Measurements from ENCODE around the gene RHOJ. TPM values are rescaled to one million over a fixed set of nuclear protein-coding genes. Genes with fewer than 3 reads are reported as not detected.

RHOJ gene
- polyA plus RNA-seq, 1 donor from 2014 or later = 0.10 TPM

GRCh38 chr14:63287666-63288483 is 83.6 kb downstream of the RHOJ start:
- Histone ChIP-seq H3K9me2 (ENCODE audit: insufficient read depth, low read length) (no peaks in the 10 kb centered on the region), H3K27ac (ENCODE audit: low read length) (no peak overlapping the region), H3K9me3 (ENCODE audit: low read length) (no peaks in the 10 kb centered on the region), H3K9ac (ENCODE audit: low read length) (no peak overlapping the region), H3F3A (ENCODE audit: insufficient read depth, low read length, poor library complexity, severe bottlenecking) (no peaks in the 10 kb centered on the region), H3K27me3 (ENCODE audit: insufficient read depth, low read depth, low read length) (no peaks in the 10 kb centered on the region), H3K79me2 (replicated peaks; ENCODE audit: insufficient read depth, low read length) (no peaks in the 10 kb centered on the region), H3K36me3 (ENCODE audit: insufficient read depth, low read length) (no peaks in the 10 kb centered on the region), H3K4me2 (ENCODE audit: low read length) (no peak overlapping the region), H3K4me3 (ENCODE audit: low read length) (no peak overlapping the region), H4K20me1 (ENCODE audit: insufficient read depth) (no peaks in the 10 kb centered on the region), H2AFZ (ENCODE audit: low read depth, low read length) (no peak overlapping the region)
- TF ChIP-seq, protein P1, sequence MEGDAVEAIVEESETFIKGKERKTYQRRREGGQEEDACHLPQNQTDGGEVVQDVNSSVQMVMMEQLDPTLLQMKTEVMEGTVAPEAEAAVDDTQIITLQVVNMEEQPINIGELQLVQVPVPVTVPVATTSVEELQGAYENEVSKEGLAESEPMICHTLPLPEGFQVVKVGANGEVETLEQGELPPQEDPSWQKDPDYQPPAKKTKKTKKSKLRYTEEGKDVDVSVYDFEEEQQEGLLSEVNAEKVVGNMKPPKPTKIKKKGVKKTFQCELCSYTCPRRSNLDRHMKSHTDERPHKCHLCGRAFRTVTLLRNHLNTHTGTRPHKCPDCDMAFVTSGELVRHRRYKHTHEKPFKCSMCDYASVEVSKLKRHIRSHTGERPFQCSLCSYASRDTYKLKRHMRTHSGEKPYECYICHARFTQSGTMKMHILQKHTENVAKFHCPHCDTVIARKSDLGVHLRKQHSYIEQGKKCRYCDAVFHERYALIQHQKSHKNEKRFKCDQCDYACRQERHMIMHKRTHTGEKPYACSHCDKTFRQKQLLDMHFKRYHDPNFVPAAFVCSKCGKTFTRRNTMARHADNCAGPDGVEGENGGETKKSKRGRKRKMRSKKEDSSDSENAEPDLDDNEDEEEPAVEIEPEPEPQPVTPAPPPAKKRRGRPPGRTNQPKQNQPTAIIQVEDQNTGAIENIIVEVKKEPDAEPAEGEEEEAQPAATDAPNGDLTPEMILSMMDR (IDR thresholded peaks at IDR 0.05; ENCODE audit: poor library complexity, severe bottlenecking) = no peak
- TF ChIP-seq TAF1 (IDR thresholded peaks at IDR 0.05; ENCODE audit: low read depth) (no peak), SMC3 (conservative IDR thresholded peaks at IDR 0.05; ENCODE audit: poor library complexity) (no peak), POLR2AphosphoS5 (IDR thresholded peaks at IDR 0.05) (no peak), REST (IDR thresholded peaks at IDR 0.05; ENCODE audit: borderline replicate concordance) (no peak), RAD21 (conservative IDR thresholded peaks at IDR 0.05) (no peak), MXI1 (conservative IDR thresholded peaks at IDR 0.05; ENCODE audit: poor library complexity, severe bottlenecking) (no peak), EZH2 (IDR thresholded peaks at IDR 0.05; ENCODE audit: borderline replicate concordance, insufficient read depth, low read length, poor library complexity, severe bottlenecking) (no peak), EP300 (conservative IDR thresholded peaks at IDR 0.05; ENCODE audit: poor library complexity, severe bottlenecking) (no peak)

DNA sequence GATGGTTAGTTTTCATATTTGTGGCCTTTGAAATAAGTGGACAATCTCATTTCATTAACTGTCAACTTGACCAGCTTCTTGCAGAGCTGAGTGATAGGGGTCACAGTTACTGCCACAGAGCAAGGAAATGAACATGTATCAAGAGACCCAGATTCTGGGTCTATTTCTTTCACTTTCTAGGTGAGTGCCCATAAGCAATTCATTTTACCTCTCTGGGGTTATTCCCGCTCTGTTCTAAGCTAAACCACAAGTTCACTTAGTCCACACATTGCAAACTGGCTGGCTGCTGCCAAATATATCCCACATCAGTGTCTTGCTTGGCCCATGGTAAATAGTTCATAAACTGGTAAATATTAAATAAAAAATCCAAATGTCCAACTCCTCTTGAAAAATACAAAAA is 84.6 kb downstream of the RHOJ start:
- Histone ChIP-seq H3K36me3 (ENCODE audit: insufficient read depth, low read length) (no peaks in the 10 kb centered on the region), H3K27ac (ENCODE audit: low read length) (no peak overlapping the region), H4K20me1 (ENCODE audit: insufficient read depth) (no peaks in the 10 kb centered on the region), H3F3A (ENCODE audit: insufficient read depth, low read length, poor library complexity, severe bottlenecking) (no peaks in the 10 kb centered on the region), H3K4me2 (ENCODE audit: low read length) (no peak overlapping the region), H3K9ac (ENCODE audit: low read length) (no peak overlapping the region), H3K4me3 (ENCODE audit: low read length) (no peak overlapping the region), H3K9me3 (ENCODE audit: low read length) (no peaks in the 10 kb centered on the region), H3K27me3 (ENCODE audit: insufficient read depth, low read depth, low read length) (no peaks in the 10 kb centered on the region), H2AFZ (ENCODE audit: low read depth, low read length) (no peak overlapping the region), H3K79me2 (replicated peaks; ENCODE audit: insufficient read depth, low read length) (no peaks in the 10 kb centered on the region), H3K9me2 (ENCODE audit: insufficient read depth, low read length) (no peaks in the 10 kb centered on the region)
- TF ChIP-seq SMC3 (conservative IDR thresholded peaks at IDR 0.05; ENCODE audit: poor library complexity) (no peak), TAF1 (IDR thresholded peaks at IDR 0.05; ENCODE audit: low read depth) (no peak), RAD21 (conservative IDR thresholded peaks at IDR 0.05) (no peak), POLR2AphosphoS5 (IDR thresholded peaks at IDR 0.05) (no peak), MXI1 (conservative IDR thresholded peaks at IDR 0.05; ENCODE audit: poor library complexity, severe bottlenecking) (no peak), EP300 (conservative IDR thresholded peaks at IDR 0.05; ENCODE audit: poor library complexity, severe bottlenecking) (no peak), EZH2 (IDR thresholded peaks at IDR 0.05; ENCODE audit: borderline replicate concordance, insufficient read depth, low read length, poor library complexity, severe bottlenecking) (no peak), REST (IDR thresholded peaks at IDR 0.05; ENCODE audit: borderline replicate concordance) (no peak)
- TF ChIP-seq, protein P1 (IDR thresholded peaks at IDR 0.05; ENCODE audit: poor library complexity, severe bottlenecking) = no peak
